ENCODE results near the gene PSMD5. TPM values are rescaled to one million over a fixed set of nuclear protein-coding genes. Genes with fewer than 3 reads are reported as not detected.
A peak's percentile ranks its signal among the peaks of the same experiment; 100 is the strongest.

The PSMD5 gene
- total and polyA plus RNA-seq, 2 donors from 2014 or later: 17.1 to 38.3 TPM

DNA sequence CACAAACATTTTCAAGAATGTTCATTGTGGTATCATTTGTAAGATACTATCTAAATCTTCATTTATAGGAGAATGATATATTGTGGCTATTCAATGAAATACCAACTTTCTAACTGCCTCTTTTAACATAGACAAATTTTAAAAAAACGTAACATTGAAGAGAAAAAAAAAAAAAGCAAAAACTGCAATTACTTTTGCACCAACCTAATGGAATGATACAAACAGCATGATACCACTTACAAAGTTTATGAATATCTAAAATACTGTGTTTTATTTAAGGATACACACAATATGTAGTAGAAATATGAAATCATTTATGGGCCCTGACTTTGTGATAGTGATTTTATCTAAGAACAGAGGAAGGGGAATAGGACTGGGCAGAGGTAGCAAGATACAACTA lies 24.1 kb downstream of the PSMD5 start:
- DNase-seq: no peak
- Histone ChIP-seq H3K27me3 (ENCODE audit: control insufficient read depth, insufficient read depth, low read length) (no peaks in the 10 kb centered on the region), H3K27ac (ENCODE audit: low read depth in 2 of 2, low read length in 2 of 2) (no peak overlapping the region), H3K9ac (ENCODE audit: low read length in 3 of 3) (no peak overlapping the region), H3K36me3 (ENCODE audit: control insufficient read depth in 2 of 3, insufficient read depth in 3 of 3, low read length in 3 of 3) (peaks cover 4 to 27% (median 14%) of the 10 kb centered on the region in 3 donors), H3K9me3 (ENCODE audit: control insufficient read depth in 2 of 3, insufficient read depth in 1 of 3, low read length in 3 of 3) (no peaks in the 10 kb centered on the region), H3K4me3 (ENCODE audit: low read length in 3 of 3) (no peak overlapping the region), H3K4me1 (ENCODE audit: control insufficient read depth in 2 of 3, insufficient read depth in 2 of 3, low read depth in 1 of 3, low read length in 3 of 3) (no peaks in the 10 kb centered on the region)
- TF ChIP-seq, protein P1, sequence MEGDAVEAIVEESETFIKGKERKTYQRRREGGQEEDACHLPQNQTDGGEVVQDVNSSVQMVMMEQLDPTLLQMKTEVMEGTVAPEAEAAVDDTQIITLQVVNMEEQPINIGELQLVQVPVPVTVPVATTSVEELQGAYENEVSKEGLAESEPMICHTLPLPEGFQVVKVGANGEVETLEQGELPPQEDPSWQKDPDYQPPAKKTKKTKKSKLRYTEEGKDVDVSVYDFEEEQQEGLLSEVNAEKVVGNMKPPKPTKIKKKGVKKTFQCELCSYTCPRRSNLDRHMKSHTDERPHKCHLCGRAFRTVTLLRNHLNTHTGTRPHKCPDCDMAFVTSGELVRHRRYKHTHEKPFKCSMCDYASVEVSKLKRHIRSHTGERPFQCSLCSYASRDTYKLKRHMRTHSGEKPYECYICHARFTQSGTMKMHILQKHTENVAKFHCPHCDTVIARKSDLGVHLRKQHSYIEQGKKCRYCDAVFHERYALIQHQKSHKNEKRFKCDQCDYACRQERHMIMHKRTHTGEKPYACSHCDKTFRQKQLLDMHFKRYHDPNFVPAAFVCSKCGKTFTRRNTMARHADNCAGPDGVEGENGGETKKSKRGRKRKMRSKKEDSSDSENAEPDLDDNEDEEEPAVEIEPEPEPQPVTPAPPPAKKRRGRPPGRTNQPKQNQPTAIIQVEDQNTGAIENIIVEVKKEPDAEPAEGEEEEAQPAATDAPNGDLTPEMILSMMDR (IDR thresholded peaks at IDR 0.05; ENCODE audit: borderline replicate concordance, extremely low read depth, insufficient read depth): no peak
- FAIRE-seq: peak; percentile 8
- intact Hi-C loops (cut with DNase I): no loop called here

DNA sequence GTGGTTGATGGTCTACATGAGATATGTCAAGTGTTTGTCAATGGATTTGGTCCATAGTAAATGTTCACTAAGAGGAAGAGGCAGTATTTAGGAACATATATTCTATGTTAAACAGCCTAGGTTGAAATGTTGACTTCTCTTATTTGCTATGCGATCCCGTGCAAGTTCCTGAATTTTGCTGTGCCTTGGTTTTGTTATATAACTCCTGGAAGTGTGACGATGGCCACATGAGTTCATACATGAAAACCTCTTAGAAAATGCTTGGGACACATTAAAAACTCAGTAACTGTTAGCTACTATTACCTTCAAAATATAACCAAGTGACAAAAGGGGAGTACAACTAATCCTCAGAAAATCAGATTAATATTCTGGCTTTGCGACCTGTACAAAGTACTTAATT lies 27.6 kb downstream of the PSMD5 start:
- Histone ChIP-seq H3K27ac (ENCODE audit: low read depth in 2 of 2, low read length in 2 of 2) (no peak overlapping the region), H3K4me1 (ENCODE audit: control insufficient read depth in 2 of 3, insufficient read depth in 2 of 3, low read depth in 1 of 3, low read length in 3 of 3) (no peaks in the 10 kb centered on the region), H3K27me3 (ENCODE audit: control insufficient read depth, insufficient read depth, low read length) (no peaks in the 10 kb centered on the region), H3K9me3 (ENCODE audit: control insufficient read depth in 2 of 3, insufficient read depth in 1 of 3, low read length in 3 of 3) (no peaks in the 10 kb centered on the region), H3K9ac (ENCODE audit: low read length in 3 of 3) (no peak overlapping the region), H3K36me3 (ENCODE audit: control insufficient read depth in 2 of 3, insufficient read depth in 3 of 3, low read length in 3 of 3) (peaks cover 1 to 17% (median 7%) of the 10 kb centered on the region in 3 donors), H3K4me3 (ENCODE audit: low read length in 3 of 3) (no peak overlapping the region)
- DNase-seq (no peak), FAIRE-seq (no peak)
- intact Hi-C loops (cut with DNase I): no loop called here
- TF ChIP-seq, protein P1 (IDR thresholded peaks at IDR 0.05; ENCODE audit: borderline replicate concordance, extremely low read depth, insufficient read depth): no peak

GRCh38 chr9:120808931-120809330 lies 33.8 kb downstream of the PSMD5 start:
- Histone ChIP-seq H3K9me3 (ENCODE audit: control insufficient read depth in 2 of 3, insufficient read depth in 1 of 3, low read length in 3 of 3) (peaks cover 0 to 14% (median 4%) of the 10 kb centered on the region in 3 donors), H3K9ac (ENCODE audit: low read length in 3 of 3) (no peak overlapping the region), H3K36me3 (ENCODE audit: control insufficient read depth in 2 of 3, insufficient read depth in 3 of 3, low read length in 3 of 3) (no peaks in the 10 kb centered on the region), H3K27me3 (ENCODE audit: control insufficient read depth, insufficient read depth, low read length) (no peaks in the 10 kb centered on the region), H3K27ac (ENCODE audit: low read depth in 2 of 2, low read length in 2 of 2) (no peak overlapping the region), H3K4me1 (ENCODE audit: control insufficient read depth in 2 of 3, insufficient read depth in 2 of 3, low read depth in 1 of 3, low read length in 3 of 3) (no peaks in the 10 kb centered on the region), H3K4me3 (ENCODE audit: low read length in 3 of 3) (no peak overlapping the region)
- TF ChIP-seq, protein P1 (IDR thresholded peaks at IDR 0.05; ENCODE audit: borderline replicate concordance, extremely low read depth, insufficient read depth): no peak
- intact Hi-C loops (cut with DNase I): no loop called here
- DNase-seq (no peak), FAIRE-seq (no peak)

All from kidney (tissue), 14 donors.